Left renal cortex interstitium (tissue), 4 donors: ENCODE measurements around the gene CEP290. TPM values are rescaled to one million over a fixed set of nuclear protein-coding genes. Genes with fewer than 3 reads are reported as not detected.
A peak's percentile ranks its signal among the peaks of the same experiment; 100 is the strongest.

Experiments used
- DNase-seq, 4 donors: peaks; one replicate each; pipeline ENCODE4 v3.0.0-alpha.2; 2013; ENCODE audit warnings: low read depth in 4 of 4, low spot score in 2 of 4, missing footprints in 1 of 4
- polyA plus RNA-seq, 4 donors: library from polyadenylated mRNA; unstranded; fragments of 120-200 nt; gene quantifications; one replicate each; pipeline ENCODE4 v1.2.1, GENCODE V29; 2013; ENCODE audit not compliant: insufficient read length in 4 of 4

Gene CEP290
- polyA plus RNA-seq = 10 to 100 TPM; 22.6 to 31.9 (median 26.3) TPM

- DNase-seq = peak; percentile 89 to 99 (median 96)
Measured at GRCh38 chr12:88141774-88142609, at the start of gene CEP290, which contains the start of gene TMTC3. Gene CEP290, minus strand, starts transcription at chr12:88142088. Its CDS starts 781 bp downstream, at chr12:88141307. Gene TMTC3, plus strand, starts transcription at chr12:88142307. Its CDS starts 6,009 bp downstream, at chr12:88148316.

GRCh38 chr12:88188180-88188579, 46.3 kb upstream of the CEP290 start:
- DNase-seq = no peak

- no peak for DNase-seq
Measured at GRCh38 chr12:88187571-88187970, 45.7 kb upstream of the CEP290 start.

GRCh38 chr12:88185988-88186387, 44.1 kb upstream of the CEP290 start:
- no peak for DNase-seq

GRCh38 chr12:88185279-88185678, 43.4 kb upstream of the CEP290 start:
- DNase-seq = no peak

GRCh38 chr12:88184196-88184595, 42.3 kb upstream of the CEP290 start:
- no peak for DNase-seq

- DNase-seq = no peak
Measured at GRCh38 chr12:88182416-88182815, 40.5 kb upstream of the CEP290 start.

- DNase-seq = no peak
Measured at GRCh38 chr12:88181881-88182280, 40.0 kb upstream of the CEP290 start.

- no peak for DNase-seq
Measured at GRCh38 chr12:88179436-88180014, 37.6 kb upstream of the CEP290 start.

- DNase-seq = no peak
Measured at GRCh38 chr12:88175544-88175943, 33.7 kb upstream of the CEP290 start.

- no peak for DNase-seq
Measured at GRCh38 chr12:88172844-88173407, 31.0 kb upstream of the CEP290 start.

- no peak for DNase-seq
Measured at GRCh38 chr12:88167384-88167783, 25.5 kb upstream of the CEP290 start.

- no peak for DNase-seq
Measured at GRCh38 chr12:88166179-88166578, 24.3 kb upstream of the CEP290 start.

- DNase-seq = no peak
Measured at GRCh38 chr12:88163371-88163770, 21.5 kb upstream of the CEP290 start.

- DNase-seq = no peak
Measured at GRCh38 chr12:88156075-88156654, 14.3 kb upstream of the CEP290 start.

- DNase-seq = peak in 1 of 4 donors; percentile 9
Measured at GRCh38 chr12:88153959-88154358, 12.1 kb upstream of the CEP290 start.

- no peak for DNase-seq
Measured at GRCh38 chr12:88150063-88150462, 8.2 kb upstream of the CEP290 start.

GRCh38 chr12:88145567-88146505, 3.9 kb upstream of the CEP290 start:
- DNase-seq = no peak

GRCh38 chr12:88144546-88145468, 2.9 kb upstream of the CEP290 start:
- no peak for DNase-seq
